Measurements from ENCODE around the gene R3HDM2. TPM values are rescaled to one million over a fixed set of nuclear protein-coding genes. Genes with fewer than 3 reads are reported as not detected.

The R3HDM2 gene
- total and polyA plus RNA-seq, 2 of the 13 experiments (the other 11 are each of a cell fraction or from before 2014, with no cell fraction given), result 11.1 to 23.5 TPM

DNA sequence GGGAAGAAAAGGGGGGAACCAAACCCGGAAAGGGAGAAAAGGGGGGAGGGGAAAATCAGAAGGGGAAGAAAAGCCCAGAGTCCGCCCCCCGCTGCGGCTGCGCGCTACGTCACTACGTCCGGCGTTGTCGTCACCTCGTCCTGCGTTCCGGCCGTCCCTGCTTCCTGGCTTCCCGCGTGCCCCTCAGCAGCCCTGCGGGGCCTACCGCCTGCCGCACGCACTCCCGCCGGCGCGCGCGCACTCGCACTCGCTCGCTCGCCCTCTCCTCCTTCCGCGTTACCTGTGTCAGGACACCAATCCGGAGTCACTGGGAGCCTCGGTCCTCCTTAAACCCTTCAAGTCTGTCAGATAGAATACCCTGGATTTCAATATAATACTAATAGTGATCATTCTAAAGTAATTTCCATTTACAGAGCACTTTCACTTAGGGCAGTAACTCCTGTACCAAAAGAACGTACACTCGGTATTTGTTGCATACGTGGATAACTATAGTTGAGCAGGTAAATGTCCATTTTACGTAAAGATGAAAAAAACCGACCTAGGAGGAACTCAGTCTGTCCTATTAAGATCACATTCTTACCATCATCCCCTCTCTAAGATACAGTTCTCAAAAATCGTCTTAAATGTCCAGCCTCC, at the start of gene R3HDM2 (continued):
- TF ChIP-seq ZNF775 (CRISPR knock-in tag; IDR thresholded peaks at IDR 0.05; ENCODE audit: borderline replicate concordance) (no peak), MAZ (IDR thresholded peaks at IDR 0.05; ENCODE audit: borderline replicate concordance, low read depth, low read length) (no peak), MAZ (CRISPR knock-in tag; IDR thresholded peaks at IDR 0.05; ENCODE audit: low read depth) (peak; percentile 87), BRD4 (CRISPR knock-in tag; IDR thresholded peaks at IDR 0.05) (peak; percentile 83), ZSCAN30 (CRISPR knock-in tag; IDR thresholded peaks at IDR 0.05) (no peak), MATR3 (CRISPR knock-in tag; IDR thresholded peaks at IDR 0.05) (no peak), MLLT10 (CRISPR knock-in tag; IDR thresholded peaks at IDR 0.05) (no peak), RAD21 (CRISPR knock-in tag; IDR thresholded peaks at IDR 0.05) (no peak), ZNF17 (CRISPR knock-in tag; IDR thresholded peaks at IDR 0.05) (no peak), ZNF781 (CRISPR knock-in tag; IDR thresholded peaks at IDR 0.05; ENCODE audit: borderline replicate concordance, not compliant biosample characterization) (peak; percentile 27)
- TF ChIP-seq, protein P1, sequence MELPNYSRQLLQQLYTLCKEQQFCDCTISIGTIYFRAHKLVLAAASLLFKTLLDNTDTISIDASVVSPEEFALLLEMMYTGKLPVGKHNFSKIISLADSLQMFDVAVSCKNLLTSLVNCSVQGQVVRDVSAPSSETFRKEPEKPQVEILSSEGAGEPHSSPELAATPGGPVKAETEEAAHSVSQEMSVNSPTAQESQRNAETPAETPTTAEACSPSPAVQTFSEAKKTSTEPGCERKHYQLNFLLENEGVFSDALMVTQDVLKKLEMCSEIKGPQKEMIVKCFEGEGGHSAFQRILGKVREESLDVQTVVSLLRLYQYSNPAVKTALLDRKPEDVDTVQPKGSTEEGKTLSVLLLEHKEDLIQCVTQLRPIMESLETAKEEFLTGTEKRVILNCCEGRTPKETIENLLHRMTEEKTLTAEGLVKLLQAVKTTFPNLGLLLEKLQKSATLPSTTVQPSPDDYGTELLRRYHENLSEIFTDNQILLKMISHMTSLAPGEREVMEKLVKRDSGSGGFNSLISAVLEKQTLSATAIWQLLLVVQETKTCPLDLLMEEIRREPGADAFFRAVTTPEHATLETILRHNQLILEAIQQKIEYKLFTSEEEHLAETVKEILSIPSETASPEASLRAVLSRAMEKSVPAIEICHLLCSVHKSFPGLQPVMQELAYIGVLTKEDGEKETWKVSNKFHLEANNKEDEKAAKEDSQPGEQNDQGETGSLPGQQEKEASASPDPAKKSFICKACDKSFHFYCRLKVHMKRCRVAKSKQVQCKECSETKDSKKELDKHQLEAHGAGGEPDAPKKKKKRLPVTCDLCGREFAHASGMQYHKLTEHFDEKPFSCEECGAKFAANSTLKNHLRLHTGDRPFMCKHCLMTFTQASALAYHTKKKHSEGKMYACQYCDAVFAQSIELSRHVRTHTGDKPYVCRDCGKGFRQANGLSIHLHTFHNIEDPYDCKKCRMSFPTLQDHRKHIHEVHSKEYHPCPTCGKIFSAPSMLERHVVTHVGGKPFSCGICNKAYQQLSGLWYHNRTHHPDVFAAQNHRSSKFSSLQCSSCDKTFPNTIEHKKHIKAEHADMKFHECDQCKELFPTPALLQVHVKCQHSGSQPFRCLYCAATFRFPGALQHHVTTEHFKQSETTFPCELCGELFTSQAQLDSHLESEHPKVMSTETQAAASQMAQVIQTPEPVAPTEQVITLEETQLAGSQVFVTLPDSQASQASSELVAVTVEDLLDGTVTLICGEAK (IDR thresholded peaks at IDR 0.05), result no peak
- TF ChIP-seq, protein P1 (CRISPR knock-in tag; IDR thresholded peaks at IDR 0.05), result peak; percentile 74; the same call in 1 of the 2 replicates
- TF ChIP-seq, protein P2, sequence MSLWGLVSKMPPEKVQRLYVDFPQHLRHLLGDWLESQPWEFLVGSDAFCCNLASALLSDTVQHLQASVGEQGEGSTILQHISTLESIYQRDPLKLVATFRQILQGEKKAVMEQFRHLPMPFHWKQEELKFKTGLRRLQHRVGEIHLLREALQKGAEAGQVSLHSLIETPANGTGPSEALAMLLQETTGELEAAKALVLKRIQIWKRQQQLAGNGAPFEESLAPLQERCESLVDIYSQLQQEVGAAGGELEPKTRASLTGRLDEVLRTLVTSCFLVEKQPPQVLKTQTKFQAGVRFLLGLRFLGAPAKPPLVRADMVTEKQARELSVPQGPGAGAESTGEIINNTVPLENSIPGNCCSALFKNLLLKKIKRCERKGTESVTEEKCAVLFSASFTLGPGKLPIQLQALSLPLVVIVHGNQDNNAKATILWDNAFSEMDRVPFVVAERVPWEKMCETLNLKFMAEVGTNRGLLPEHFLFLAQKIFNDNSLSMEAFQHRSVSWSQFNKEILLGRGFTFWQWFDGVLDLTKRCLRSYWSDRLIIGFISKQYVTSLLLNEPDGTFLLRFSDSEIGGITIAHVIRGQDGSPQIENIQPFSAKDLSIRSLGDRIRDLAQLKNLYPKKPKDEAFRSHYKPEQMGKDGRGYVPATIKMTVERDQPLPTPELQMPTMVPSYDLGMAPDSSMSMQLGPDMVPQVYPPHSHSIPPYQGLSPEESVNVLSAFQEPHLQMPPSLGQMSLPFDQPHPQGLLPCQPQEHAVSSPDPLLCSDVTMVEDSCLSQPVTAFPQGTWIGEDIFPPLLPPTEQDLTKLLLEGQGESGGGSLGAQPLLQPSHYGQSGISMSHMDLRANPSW (CRISPR knock-in tag; IDR thresholded peaks at IDR 0.05; ENCODE audit: borderline replicate concordance), result no peak
- TF ChIP-seq, protein P3, sequence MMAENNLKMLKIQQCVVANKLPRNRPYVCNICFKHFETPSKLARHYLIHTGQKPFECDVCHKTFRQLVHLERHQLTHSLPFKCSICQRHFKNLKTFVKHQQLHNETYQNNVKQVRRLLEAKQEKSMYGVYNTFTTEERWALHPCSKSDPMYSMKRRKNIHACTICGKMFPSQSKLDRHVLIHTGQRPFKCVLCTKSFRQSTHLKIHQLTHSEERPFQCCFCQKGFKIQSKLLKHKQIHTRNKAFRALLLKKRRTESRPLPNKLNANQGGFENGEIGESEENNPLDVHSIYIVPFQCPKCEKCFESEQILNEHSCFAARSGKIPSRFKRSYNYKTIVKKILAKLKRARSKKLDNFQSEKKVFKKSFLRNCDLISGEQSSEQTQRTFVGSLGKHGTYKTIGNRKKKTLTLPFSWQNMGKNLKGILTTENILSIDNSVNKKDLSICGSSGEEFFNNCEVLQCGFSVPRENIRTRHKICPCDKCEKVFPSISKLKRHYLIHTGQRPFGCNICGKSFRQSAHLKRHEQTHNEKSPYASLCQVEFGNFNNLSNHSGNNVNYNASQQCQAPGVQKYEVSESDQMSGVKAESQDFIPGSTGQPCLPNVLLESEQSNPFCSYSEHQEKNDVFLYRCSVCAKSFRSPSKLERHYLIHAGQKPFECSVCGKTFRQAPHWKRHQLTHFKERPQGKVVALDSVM (CRISPR knock-in tag; IDR thresholded peaks at IDR 0.05), result peak; percentile 47; the same call in 1 of the 2 replicates
